ENCODE data around the gene DIAPH1. TPM values are rescaled to one million over a fixed set of nuclear protein-coding genes. Genes with fewer than 3 reads are reported as not detected.

The DIAPH1 gene
- total RNA-seq, 4 donors from 2014 or later: 35.2 to 62.3 (median 53.4) TPM

DNA sequence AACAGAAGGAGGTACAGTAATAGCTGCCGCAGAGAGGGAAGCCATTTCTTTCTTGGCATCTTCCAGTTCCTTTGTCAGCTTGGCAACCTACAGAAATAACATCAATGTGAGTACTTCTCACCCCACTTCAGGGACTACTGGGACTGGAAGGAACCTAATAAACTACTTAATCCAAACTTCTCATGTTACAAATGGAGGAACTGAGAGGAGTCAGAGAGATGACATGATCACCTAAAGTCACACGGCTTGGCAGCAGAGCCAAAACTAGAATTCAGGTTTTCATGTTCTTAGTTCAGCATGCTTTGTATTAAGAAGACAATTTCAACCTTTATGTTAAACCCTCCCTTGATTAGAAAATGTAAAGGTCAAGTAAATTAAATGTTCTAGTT is 44.7 kb downstream of the DIAPH1 start:
- H3K27ac ChIP-seq: no peak overlapping the region
- no peaks in the 10 kb centered on the region for H3K27me3 ChIP-seq
- ATAC-seq: no peak
- peaks cover 19 to 100% of the 10 kb centered on the region in 2 donors for H3K36me3 ChIP-seq
- no peaks in the 10 kb centered on the region for H3K9me3 ChIP-seq
- WGBS, 2 donors (ENCODE audit: low coverage in 1 of 2): 75 to 83% methylated on average over 2 of the region's 2 CpGs
- no peak overlapping the region for H3K4me3 ChIP-seq
- no peaks in the 10 kb centered on the region for H3K4me1 ChIP-seq
- TF ChIP-seq POLR2A (IDR thresholded peaks at IDR 0.05) (no peak), EP300 (IDR thresholded peaks at IDR 0.05) (no peak), POLR2AphosphoS5 (IDR thresholded peaks at IDR 0.05) (no peak)
- TF ChIP-seq, protein P1, sequence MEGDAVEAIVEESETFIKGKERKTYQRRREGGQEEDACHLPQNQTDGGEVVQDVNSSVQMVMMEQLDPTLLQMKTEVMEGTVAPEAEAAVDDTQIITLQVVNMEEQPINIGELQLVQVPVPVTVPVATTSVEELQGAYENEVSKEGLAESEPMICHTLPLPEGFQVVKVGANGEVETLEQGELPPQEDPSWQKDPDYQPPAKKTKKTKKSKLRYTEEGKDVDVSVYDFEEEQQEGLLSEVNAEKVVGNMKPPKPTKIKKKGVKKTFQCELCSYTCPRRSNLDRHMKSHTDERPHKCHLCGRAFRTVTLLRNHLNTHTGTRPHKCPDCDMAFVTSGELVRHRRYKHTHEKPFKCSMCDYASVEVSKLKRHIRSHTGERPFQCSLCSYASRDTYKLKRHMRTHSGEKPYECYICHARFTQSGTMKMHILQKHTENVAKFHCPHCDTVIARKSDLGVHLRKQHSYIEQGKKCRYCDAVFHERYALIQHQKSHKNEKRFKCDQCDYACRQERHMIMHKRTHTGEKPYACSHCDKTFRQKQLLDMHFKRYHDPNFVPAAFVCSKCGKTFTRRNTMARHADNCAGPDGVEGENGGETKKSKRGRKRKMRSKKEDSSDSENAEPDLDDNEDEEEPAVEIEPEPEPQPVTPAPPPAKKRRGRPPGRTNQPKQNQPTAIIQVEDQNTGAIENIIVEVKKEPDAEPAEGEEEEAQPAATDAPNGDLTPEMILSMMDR (IDR thresholded peaks at IDR 0.05): no peak

DNA sequence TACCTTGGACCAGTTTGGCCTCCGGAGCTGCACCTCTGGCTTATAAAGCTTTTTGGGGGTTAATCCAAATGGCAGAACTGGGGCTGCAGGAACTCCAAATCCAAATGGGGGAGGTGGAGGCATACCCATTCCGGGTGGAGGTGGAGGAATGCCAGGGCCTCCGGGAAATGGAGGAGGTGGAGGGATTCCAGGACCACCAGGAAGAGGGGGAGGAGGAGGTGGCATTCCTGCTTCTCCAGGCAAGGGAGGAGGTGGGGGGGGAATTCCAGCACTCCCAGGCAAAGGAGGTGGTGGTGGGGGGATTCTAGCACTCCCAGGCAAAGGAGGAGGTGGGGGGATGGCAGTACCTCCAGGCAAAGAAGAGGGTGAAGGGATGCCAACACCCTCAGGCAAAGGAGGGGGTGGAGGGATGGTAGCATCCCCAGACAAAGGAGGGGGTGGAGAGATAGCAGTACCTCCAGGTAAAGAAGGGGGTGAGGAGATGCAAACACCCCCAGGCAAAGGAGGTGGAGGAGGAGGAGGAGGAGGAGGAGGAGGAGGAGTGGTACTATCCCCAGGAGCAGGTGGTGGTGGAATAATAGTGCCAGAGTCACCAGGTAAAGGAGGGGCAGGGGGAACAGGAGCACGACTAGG is 45.2 kb downstream of the DIAPH1 start:
- H3K36me3 ChIP-seq: peaks cover 14 to 100% of the 10 kb centered on the region in 2 donors
- H3K4me3 ChIP-seq: no peak overlapping the region
- H3K9me3 ChIP-seq: no peaks in the 10 kb centered on the region
- H3K27me3 ChIP-seq: no peaks in the 10 kb centered on the region
- WGBS, 2 donors (ENCODE audit: low coverage in 1 of 2): 55 to 71% methylated on average over 3 to 4 of the region's 4 CpGs
- TF ChIP-seq POLR2A (IDR thresholded peaks at IDR 0.05) (no peak), EP300 (IDR thresholded peaks at IDR 0.05) (no peak)
- TF ChIP-seq, protein P1 (IDR thresholded peaks at IDR 0.05): no peak
- ATAC-seq: no peak
- H3K4me1 ChIP-seq: no peaks in the 10 kb centered on the region
- no peak overlapping the region for H3K27ac ChIP-seq

GRCh38 chr5:141570655-141571054 is 48.1 kb downstream of the DIAPH1 start:
- H3K27ac ChIP-seq: no peak overlapping the region
- no peaks in the 10 kb centered on the region for H3K27me3 ChIP-seq
- ATAC-seq: no peak
- peaks cover 0 to 5% (median 0%) of the 10 kb centered on the region in 3 donors for H3K4me1 ChIP-seq
- no peak overlapping the region for H3K4me3 ChIP-seq
- TF ChIP-seq EP300 (IDR thresholded peaks at IDR 0.05): no peak
- no peak for TF ChIP-seq POLR2AphosphoS5 (IDR thresholded peaks at IDR 0.05)
- TF ChIP-seq, protein P1 (IDR thresholded peaks at IDR 0.05): no peak
- no peak for TF ChIP-seq POLR2A (IDR thresholded peaks at IDR 0.05)
- H3K9me3 ChIP-seq: no peaks in the 10 kb centered on the region
- peaks cover 0 to 80% of the 10 kb centered on the region in 2 donors for H3K36me3 ChIP-seq

- ATAC-seq: no peak
- no peak overlapping the region for H3K27ac ChIP-seq
- TF ChIP-seq, protein P1 (IDR thresholded peaks at IDR 0.05): peak; percentile 61 to 85 (median 76)
- no peak for TF ChIP-seq POLR2A (IDR thresholded peaks at IDR 0.05)
- peaks cover 0 to 53% of the 10 kb centered on the region in 2 donors for H3K36me3 ChIP-seq
- H3K4me3 ChIP-seq: no peak overlapping the region
- H3K4me1 ChIP-seq: peaks cover 0 to 14% (median 2%) of the 10 kb centered on the region in 3 donors
- no peaks in the 10 kb centered on the region for H3K9me3 ChIP-seq
- 25 to 39% methylated on average over 2 of the region's 2 CpGs for WGBS, 2 donors (ENCODE audit: low coverage in 1 of 2)
- H3K27me3 ChIP-seq: no peaks in the 10 kb centered on the region
Observed at GRCh38 chr5:141567513-141568117, 51.2 kb downstream of the DIAPH1 start.

Measured in gastroesophageal sphincter (tissue), 4 donors.